NCI-H69 (cell line): Measurements from ENCODE around the gene AKAP1.

Source experiments
- DNase-seq: peaks from one replicate; lab custom pipeline; 2025; lab: John Stamatoyannopoulos, UW

The AKAP1 gene, protein sequence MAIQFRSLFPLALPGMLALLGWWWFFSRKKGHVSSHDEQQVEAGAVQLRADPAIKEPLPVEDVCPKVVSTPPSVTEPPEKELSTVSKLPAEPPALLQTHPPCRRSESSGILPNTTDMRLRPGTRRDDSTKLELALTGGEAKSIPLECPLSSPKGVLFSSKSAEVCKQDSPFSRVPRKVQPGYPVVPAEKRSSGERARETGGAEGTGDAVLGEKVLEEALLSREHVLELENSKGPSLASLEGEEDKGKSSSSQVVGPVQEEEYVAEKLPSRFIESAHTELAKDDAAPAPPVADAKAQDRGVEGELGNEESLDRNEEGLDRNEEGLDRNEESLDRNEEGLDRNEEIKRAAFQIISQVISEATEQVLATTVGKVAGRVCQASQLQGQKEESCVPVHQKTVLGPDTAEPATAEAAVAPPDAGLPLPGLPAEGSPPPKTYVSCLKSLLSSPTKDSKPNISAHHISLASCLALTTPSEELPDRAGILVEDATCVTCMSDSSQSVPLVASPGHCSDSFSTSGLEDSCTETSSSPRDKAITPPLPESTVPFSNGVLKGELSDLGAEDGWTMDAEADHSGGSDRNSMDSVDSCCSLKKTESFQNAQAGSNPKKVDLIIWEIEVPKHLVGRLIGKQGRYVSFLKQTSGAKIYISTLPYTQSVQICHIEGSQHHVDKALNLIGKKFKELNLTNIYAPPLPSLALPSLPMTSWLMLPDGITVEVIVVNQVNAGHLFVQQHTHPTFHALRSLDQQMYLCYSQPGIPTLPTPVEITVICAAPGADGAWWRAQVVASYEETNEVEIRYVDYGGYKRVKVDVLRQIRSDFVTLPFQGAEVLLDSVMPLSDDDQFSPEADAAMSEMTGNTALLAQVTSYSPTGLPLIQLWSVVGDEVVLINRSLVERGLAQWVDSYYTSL

GRCh38 chr17:57084802-57085447 lies at the start of gene AKAP1:
Gene AKAP1, plus strand, starts transcription at chr17:57085246. Its CDS starts 20,219 bp downstream, at chr17:57105465.
- DNase-seq = peak; percentile 99

GRCh38 chr17:57035971-57036481 lies 49.0 kb upstream of the AKAP1 start:
- peak; percentile 94 for DNase-seq

GRCh38 chr17:57037411-57037810 lies 47.6 kb upstream of the AKAP1 start:
- DNase-seq = no peak

DNA sequence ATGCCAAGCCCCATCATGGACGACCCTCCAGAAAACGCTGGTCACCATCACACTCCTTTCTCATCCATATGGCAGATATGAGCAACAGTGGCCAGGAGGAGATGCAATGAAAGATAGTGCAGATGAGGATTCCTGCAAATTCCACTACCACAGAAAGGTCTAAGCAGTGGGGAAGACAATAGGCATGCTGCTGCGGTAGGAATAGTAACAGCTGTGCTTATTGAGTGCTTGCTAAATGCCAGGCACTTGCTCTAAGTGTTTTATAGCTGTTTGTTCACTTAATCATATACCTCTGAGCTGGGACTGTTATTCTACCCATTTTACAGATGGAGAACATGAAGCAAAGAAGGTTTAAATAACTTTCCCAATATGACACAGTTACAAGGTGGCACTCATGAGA lies 46.6 kb upstream of the AKAP1 start:
- peak; percentile 23 for DNase-seq

- no peak for DNase-seq
Measured at GRCh38 chr17:57040571-57040970, 44.5 kb upstream of the AKAP1 start.

DNA sequence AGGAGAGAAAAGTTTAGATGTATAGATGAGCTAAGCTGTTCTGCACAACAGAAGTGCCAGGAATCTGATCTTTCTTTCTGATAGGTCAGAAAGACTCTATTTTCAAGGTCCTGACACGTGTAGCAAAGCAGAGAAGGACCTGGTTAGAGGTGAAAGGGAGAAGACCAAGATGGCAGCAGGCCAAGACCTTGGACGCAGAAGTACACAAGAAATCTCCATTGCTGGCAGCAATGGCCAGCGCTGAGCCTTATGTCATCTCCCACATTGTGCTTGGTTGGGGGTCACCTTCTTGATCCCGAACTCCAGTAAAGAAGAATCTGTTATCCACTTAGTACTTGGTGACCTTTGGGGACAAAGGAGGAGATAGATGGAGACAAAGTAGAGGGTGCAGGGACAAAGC lies 41.8 kb upstream of the AKAP1 start:
- DNase-seq = no peak

DNA sequence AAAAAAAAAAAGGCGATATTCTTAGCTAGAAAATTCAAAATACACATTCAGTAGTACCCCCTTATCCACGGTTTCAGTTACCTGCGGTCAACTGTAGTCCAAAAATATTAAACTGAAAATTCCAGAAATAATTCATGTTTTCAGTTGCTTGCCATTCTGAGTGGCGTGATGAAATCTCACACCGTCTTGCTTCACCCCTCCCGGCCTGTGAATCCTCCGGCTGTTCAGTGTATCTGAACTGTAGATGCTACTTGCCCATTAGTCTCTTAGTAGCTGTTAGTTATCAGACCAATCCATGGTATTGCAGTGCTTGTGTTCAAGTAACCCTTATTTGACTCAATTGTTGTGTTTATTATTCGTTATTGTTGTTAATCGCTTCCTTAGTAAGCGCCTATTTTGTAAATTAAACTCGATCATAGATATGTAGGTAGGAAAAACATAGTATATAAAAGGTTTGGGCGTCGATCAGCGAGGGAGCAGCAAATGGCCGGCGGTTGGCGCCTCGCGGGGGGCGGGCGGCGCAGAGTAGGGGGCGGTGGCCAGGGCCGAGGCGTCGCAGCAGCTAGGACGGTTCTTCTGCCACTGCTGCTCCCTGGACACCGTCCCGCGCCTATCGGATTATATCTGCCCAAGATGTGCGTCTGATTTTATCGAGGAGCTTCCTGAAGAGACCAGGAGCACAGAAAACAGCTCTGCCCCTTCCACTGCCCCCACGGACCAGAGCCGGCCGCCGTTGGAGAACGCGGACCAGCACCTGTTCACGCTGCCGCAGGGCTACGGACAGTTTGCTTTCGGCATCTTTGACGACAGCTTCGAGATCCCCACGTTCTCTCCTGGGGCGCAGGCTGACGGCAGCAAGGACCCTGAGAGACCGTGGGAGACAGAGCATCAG lies 39.8 kb upstream of the AKAP1 start:
- DNase-seq = no peak

- no peak for DNase-seq
Measured at GRCh38 chr17:57045868-57046704, 39.0 kb upstream of the AKAP1 start.

GRCh38 chr17:57046749-57047148 lies 38.3 kb upstream of the AKAP1 start:
- no peak for DNase-seq

GRCh38 chr17:57048096-57048495 lies 37.0 kb upstream of the AKAP1 start:
- no peak for DNase-seq

- no peak for DNase-seq
Measured at GRCh38 chr17:57050306-57050705, 34.7 kb upstream of the AKAP1 start.

- peak; percentile 96 for DNase-seq
Measured at GRCh38 chr17:57051886-57052361, 33.1 kb upstream of the AKAP1 start.

DNA sequence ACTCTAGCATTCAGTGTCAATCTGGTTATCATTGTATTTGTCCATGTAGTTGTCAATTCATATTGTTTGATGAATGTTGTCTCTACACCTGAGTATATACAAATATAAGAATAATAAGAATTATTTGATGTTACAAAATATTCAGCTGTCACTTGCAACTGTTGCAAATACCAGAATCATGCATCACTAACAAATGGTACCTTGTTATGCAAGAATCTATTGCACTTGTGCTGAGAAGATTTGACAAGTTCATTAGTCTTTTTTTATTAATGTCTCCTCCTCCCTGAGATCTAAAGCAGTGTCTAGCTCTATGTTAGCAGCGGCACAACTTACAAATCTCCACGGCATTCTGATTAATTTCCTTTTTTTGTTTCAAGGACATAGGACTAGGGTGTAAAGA lies 22.2 kb upstream of the AKAP1 start:
- DNase-seq = no peak

DNA sequence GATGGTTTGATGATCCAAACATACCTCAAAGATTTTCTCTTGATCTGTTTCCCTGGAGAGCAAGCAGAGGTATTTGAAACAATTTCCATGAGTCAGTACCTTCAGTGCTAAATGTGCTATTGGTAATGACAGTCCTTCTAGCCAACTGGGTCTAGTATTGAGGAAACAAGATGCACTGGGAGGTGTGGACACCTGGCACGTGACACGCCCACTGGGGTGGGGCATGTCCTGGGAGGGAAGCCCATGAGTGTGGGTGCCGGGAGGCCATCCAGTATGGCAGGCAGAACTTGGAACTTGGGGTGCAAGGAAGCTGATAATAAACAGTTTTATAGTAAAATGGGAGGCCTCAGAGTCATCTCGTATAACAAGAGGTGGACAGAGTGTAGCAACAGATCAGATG lies 17.9 kb upstream of the AKAP1 start:
- DNase-seq = no peak

DNA sequence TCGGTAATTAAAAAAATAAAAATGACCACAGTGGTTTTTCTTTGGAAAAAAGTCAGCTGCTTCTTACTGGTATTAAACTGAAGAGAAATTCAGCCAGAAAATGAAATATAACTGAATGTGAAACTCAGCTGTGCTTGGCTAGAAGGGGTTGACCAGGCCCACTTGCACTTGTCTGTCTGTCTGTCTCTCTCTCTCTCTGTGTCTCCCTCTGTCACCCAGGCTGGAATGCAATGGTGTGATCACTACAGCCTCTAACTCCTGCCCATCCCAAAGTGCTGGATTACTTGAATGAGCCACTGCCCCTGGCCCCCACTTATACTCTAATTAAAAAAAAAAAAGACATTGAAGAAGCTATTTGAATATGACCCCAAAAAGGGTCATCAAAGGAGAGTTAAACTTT lies 17.3 kb upstream of the AKAP1 start:
- no peak for DNase-seq

DNA sequence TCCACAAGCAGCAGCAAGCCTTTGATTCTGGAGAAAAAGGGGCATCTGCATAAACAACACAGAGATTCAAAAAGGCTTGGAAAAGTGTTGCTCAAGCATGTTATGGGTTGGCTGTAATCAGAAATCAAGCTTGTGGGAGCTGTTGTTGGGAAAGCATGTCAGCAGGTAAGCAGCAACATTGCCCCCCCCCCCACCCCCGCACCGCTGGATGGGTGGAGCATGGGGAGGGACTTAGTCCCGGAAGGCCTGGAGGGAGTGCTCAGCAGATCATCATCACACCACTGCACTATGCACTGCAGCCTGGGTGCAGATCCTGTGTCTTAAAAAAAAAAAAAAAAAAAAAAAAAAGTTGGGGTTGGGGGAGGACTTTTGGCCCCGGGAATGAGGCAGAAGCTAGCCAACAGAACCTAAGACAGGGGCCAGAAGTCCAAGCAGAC lies 16.8 kb upstream of the AKAP1 start:
- no peak for DNase-seq

DNA sequence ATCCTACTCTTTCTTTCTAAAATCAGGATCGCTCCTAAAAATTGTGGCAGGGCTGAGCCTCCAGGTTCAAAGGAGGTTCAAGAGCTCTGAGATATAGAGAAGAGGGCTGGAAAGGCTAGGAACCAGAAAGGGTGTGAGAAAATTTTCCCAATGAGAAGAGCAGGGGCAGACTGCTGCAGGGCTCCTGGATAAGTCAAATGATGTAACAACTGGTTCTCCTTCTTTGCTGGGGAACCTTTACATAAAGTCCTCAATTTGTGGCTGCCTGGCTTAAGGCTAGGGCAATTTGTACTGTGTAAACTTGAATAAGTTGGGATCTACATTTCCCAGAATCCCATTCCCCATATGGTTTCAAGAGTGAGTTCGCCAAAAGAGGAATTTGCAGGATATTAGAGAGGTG lies 16.3 kb upstream of the AKAP1 start:
- DNase-seq = no peak

DNA sequence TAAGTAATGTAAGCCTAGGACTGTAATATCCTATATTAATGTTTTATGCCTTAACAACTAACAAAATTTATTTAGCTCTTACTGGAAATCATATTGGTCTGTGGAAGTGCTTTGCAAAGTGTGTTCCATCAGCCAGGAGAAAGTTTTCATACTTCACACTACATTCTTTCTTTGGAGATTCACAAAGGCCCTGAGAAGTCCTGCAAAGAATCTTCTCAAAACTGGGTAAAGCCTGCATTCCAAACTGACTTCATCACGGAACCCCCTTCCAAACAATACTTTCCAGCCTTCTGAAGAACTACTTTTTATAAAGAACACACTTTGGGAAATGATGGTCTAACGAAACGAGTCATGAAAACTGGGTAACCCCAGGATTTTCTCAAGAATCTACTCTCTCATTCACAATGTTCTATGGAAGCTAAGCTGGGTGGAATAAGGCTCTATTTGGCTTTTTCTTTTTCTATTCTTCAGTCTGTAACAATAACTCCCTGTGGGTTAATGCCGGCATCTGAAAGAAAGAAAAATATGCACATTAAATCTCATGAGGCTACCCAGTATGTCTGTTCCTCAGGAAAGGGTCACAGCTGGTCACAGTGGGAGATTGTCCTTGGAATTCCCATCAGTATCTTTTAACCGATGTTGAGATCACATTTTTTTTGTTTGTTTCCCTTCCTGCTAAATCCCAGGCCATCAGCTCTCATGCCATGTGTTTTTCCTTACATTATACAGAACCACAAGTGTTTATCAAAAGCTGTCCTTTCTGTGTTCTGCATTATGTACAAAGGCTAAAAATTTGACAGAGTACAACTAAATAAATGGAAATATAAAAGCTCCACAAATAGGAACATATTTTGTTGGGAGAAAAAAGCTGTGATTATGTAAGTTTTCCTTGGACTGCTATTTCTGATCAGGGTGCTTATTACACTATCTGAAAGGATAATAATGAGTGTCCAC lies 12.8 kb upstream of the AKAP1 start:
- peak; percentile 36 for DNase-seq

GRCh38 chr17:57073626-57074025 lies 11.4 kb upstream of the AKAP1 start:
- no peak for DNase-seq
